HEK293 (cell line): ENCODE results near the gene POU2AF1.

Source experiments
- CTCF ChIA-PET: fragments of 350-600 bp; formaldehyde crosslinking; extraction: SDS; loops from one replicate; lab custom pipeline; 2021; ENCODE audit warnings: antibody characterized with exemption; lab: Yijun Ruan, JAX
- POLR2A ChIA-PET: fragments of 300-600 bp; formaldehyde crosslinking; extraction: SDS; loops from one replicate; lab custom pipeline; 2020; ENCODE audit warnings: antibody characterized with exemption, inconsistent platforms; lab: Yijun Ruan, JAX
- H3K27ac ChIP-seq: fragments of 200-500 bp; sonication (Bioruptor generic); 2 replicates; pipeline ENCODE4 v1.5.1; 2014; ENCODE audit warnings: low read depth, low read length, control low read depth, inconsistent platforms; ENCODE audit errors: extremely low read depth
- H3K36me3 ChIP-seq, 2 experiments: fragments of 200-500 bp in 1 of 2; sonication (Bioruptor generic) in 1 of 2; 1 replicate in 1 of 2; 2 replicates in 1 of 2; pipeline ENCODE4 v1.5.1; 2014 to 2017; ENCODE audit warnings: inconsistent platforms in 2 of 2, low read length in 2 of 2; ENCODE audit not compliant: control insufficient read depth in 2 of 2, insufficient read depth in 1 of 2
- H3K4me1 ChIP-seq: fragments of 200-500 bp; sonication (Bioruptor generic); 2 replicates; pipeline ENCODE4 v1.5.1; 2014; ENCODE audit warnings: mild to moderate bottlenecking, low read length, inconsistent platforms; ENCODE audit not compliant: control insufficient read depth, insufficient read depth
- H3K4me3 ChIP-seq: 2 replicates; pipeline ENCODE4 v1.5.1; 2011; ENCODE audit warnings: low read depth, mild to moderate bottlenecking, control low read depth, low read length, moderate library complexity
- H3K9me3 ChIP-seq: fragments of 200-500 bp; sonication (Bioruptor generic); 2 replicates; pipeline ENCODE4 v1.5.1; 2014; ENCODE audit warnings: low read depth, low read length, inconsistent platforms; ENCODE audit not compliant: control insufficient read depth, insufficient read depth
- CTCF ChIP-seq: fragments of 450-650 bp; formaldehyde crosslinking; IDR thresholded peaks from 2 replicates; pipeline ENCODE4 v1.5.1; 2016; ENCODE audit warnings: missing biosample characterization, missing genetic modification characterization
- GLI4 ChIP-seq: fragments of 450-650 bp; formaldehyde crosslinking; IDR thresholded peaks from 2 replicates; pipeline ENCODE4 v1.5.1; 2016; ENCODE audit warnings: missing biosample characterization, missing genetic modification characterization
- GLIS1 ChIP-seq: fragments of 450-650 bp; formaldehyde crosslinking; IDR thresholded peaks from 2 replicates; pipeline ENCODE4 v1.5.1; 2016; ENCODE audit warnings: missing biosample characterization, missing genetic modification characterization
- KLF16 ChIP-seq: fragments of 450-650 bp; formaldehyde crosslinking; IDR thresholded peaks from 2 replicates; pipeline ENCODE4 v1.5.1; 2017; ENCODE audit warnings: missing biosample characterization, missing genetic modification characterization
- MZF1 ChIP-seq: fragments of 450-650 bp; formaldehyde crosslinking; IDR thresholded peaks from 2 replicates; pipeline ENCODE4 v1.5.1; 2017; ENCODE audit warnings: missing biosample characterization, missing genetic modification characterization, borderline replicate concordance
- OSR2 ChIP-seq: fragments of 450-650 bp; formaldehyde crosslinking; IDR thresholded peaks from 2 replicates; pipeline ENCODE4 v1.5.1; 2016; ENCODE audit warnings: missing biosample characterization, missing genetic modification characterization
- PRDM2 ChIP-seq: fragments of 450-650 bp; formaldehyde crosslinking; IDR thresholded peaks from 2 replicates; pipeline ENCODE4 v1.5.1; 2016; ENCODE audit warnings: missing biosample characterization, missing genetic modification characterization, borderline replicate concordance
- ZBTB48 ChIP-seq: fragments of 450-650 bp; formaldehyde crosslinking; IDR thresholded peaks from 2 replicates; pipeline ENCODE4 v1.5.1; 2016; ENCODE audit warnings: missing biosample characterization, missing genetic modification characterization
- ZBTB8A ChIP-seq: fragments of 450-650 bp; formaldehyde crosslinking; IDR thresholded peaks from 2 replicates; pipeline ENCODE4 v1.5.1; 2016; ENCODE audit warnings: missing biosample characterization, missing genetic modification characterization
- ZNF26 ChIP-seq: fragments of 450-650 bp; formaldehyde crosslinking; IDR thresholded peaks from 2 replicates; pipeline ENCODE4 v1.5.1; 2016; ENCODE audit warnings: missing biosample characterization, missing genetic modification characterization
- ZNF302 ChIP-seq: fragments of 450-650 bp; formaldehyde crosslinking; IDR thresholded peaks from 2 replicates; pipeline ENCODE4 v1.5.1; 2016; ENCODE audit warnings: missing biosample characterization, missing genetic modification characterization, low read depth
- ZNF324 ChIP-seq: fragments of 450-650 bp; formaldehyde crosslinking; IDR thresholded peaks from 2 replicates; pipeline ENCODE4 v1.5.1; 2016; ENCODE audit warnings: missing biosample characterization, missing genetic modification characterization
- ZNF416 ChIP-seq: fragments of 450-650 bp; formaldehyde crosslinking; IDR thresholded peaks from 2 replicates; pipeline ENCODE4 v1.5.1; 2016; ENCODE audit warnings: missing biosample characterization, missing genetic modification characterization
- ZNF423 ChIP-seq: fragments of 450-650 bp; formaldehyde crosslinking; IDR thresholded peaks from 2 replicates; pipeline ENCODE4 v1.5.1; 2016; ENCODE audit warnings: missing biosample characterization, missing genetic modification characterization
- ZNF560 ChIP-seq: fragments of 450-650 bp; formaldehyde crosslinking; IDR thresholded peaks from 2 replicates; pipeline ENCODE4 v1.5.1; 2017; ENCODE audit warnings: missing biosample characterization, missing genetic modification characterization, borderline replicate concordance
- ZNF580 ChIP-seq: fragments of 450-650 bp; formaldehyde crosslinking; IDR thresholded peaks from 2 replicates; pipeline ENCODE4 v1.5.1; 2016; ENCODE audit warnings: missing biosample characterization, missing genetic modification characterization
- ZNF585B ChIP-seq: fragments of 450-650 bp; formaldehyde crosslinking; IDR thresholded peaks from 2 replicates; pipeline ENCODE4 v1.5.1; 2016; ENCODE audit warnings: missing biosample characterization, missing genetic modification characterization
- ZNF76 ChIP-seq: fragments of 450-650 bp; formaldehyde crosslinking; IDR thresholded peaks from 2 replicates; pipeline ENCODE4; 2016; ENCODE audit warnings: low read depth, missing biosample characterization, missing genetic modification characterization, borderline replicate concordance
- ZNF777 ChIP-seq: fragments of 450-650 bp; formaldehyde crosslinking; IDR thresholded peaks from 2 replicates; pipeline ENCODE4 v1.5.1; 2017; ENCODE audit warnings: missing biosample characterization, missing genetic modification characterization, borderline replicate concordance
- ZNF830 ChIP-seq: fragments of 450-650 bp; IDR thresholded peaks from 2 replicates; pipeline ENCODE4 v1.5.0; 2018; ENCODE audit warnings: missing biosample characterization, missing genetic modification characterization, low read depth, mild to moderate bottlenecking, moderate library complexity
- TF ChIP-seq, protein P1 (sequence below): fragments of 450-650 bp; formaldehyde crosslinking; IDR thresholded peaks from 2 replicates; pipeline ENCODE4 v1.5.1; 2017; ENCODE audit warnings: missing biosample characterization, missing genetic modification characterization

The POU2AF1 gene

DNA sequence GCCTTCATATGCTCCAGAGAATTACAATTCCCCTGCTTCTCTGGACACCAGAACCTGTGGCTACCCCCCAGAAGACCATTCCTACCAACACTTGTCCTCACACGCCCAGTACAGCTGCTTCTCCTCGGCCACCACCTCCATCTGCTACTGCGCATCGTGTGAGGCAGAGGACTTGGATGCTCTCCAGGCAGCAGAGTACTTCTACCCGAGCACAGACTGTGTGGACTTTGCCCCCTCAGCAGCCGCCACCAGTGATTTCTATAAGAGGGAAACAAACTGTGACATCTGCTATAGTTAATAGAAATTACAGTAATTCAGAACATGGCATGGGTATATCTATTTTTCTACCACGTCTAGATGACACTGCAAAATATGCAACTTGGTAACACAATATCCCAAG lies 70.9 kb downstream of the POU2AF1 start:
- ChIA-PET CTCF (no interaction called here), POLR2A (no interaction called here)
- Histone ChIP-seq H3K36me3 (no peaks in the 10 kb centered on the region), H3K4me3 (no peak overlapping the region), H3K9me3 (no peaks in the 10 kb centered on the region), H3K4me1 (no peaks in the 10 kb centered on the region), H3K27ac (no peak overlapping the region)
- TF ChIP-seq GLIS1 (tag by site-specific recombination) (peak; percentile 95), ZNF777 (no peak), KLF16 (tag by site-specific recombination) (no peak), ZNF560 (tag by site-specific recombination) (no peak), ZNF585B (no peak), OSR2 (tag by site-specific recombination) (peak; percentile 71)

DNA sequence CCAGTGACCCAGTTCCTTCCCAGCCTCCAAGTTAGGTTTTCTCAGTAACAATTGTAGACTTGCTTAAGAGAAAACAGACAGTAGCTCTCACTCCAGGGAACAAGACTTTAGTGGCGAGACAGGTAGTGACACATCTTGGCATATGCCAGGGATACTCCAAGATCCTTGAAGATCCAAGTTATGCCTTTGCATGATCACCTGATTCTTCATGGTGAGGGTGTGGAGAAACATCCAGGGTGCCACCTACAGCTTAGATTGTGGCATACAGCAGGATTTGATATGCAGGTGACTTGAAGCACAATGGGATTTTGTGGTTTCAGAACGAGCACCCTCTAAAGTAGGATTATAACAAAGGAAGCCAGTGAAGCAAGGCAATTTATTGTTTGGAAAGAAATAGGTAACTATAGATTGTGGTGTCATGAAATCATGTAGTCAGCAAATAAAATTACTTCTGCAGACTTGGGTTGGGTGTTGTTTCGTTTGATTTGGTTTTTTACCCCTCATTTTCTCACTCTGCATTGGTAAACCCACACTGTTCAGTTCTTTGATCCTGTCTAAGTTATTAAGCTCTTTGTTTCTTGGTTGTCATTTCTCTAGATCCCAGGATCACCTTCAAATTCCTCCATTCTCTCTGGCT lies 71.5 kb downstream of the POU2AF1 start:
- Histone ChIP-seq H3K36me3 (no peaks in the 10 kb centered on the region), H3K27ac (no peak overlapping the region), H3K9me3 (no peaks in the 10 kb centered on the region), H3K4me1 (no peaks in the 10 kb centered on the region), H3K4me3 (no peak overlapping the region)
- ChIA-PET CTCF (interaction anchor here (0.6 to 0.9 kb wide), 3 partner anchors 19 to 115 kb away, joined by 3 to 4 read pairs (median 3); no protein-coding TSS in a partner anchor), POLR2A (no interaction called here)
- TF ChIP-seq, protein P1, sequence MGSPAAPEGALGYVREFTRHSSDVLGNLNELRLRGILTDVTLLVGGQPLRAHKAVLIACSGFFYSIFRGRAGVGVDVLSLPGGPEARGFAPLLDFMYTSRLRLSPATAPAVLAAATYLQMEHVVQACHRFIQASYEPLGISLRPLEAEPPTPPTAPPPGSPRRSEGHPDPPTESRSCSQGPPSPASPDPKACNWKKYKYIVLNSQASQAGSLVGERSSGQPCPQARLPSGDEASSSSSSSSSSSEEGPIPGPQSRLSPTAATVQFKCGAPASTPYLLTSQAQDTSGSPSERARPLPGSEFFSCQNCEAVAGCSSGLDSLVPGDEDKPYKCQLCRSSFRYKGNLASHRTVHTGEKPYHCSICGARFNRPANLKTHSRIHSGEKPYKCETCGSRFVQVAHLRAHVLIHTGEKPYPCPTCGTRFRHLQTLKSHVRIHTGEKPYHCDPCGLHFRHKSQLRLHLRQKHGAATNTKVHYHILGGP (tag by site-specific recombination): no peak
- no peak for TF ChIP-seq ZNF302 (tag by site-specific recombination)
- no peak for TF ChIP-seq GLI4 (tag by site-specific recombination)
- TF ChIP-seq ZBTB8A (tag by site-specific recombination): no peak
- TF ChIP-seq MZF1 (tag by site-specific recombination): no peak
- no peak for TF ChIP-seq ZNF830 (tag by site-specific recombination)
- no peak for TF ChIP-seq GLIS1 (tag by site-specific recombination)
- TF ChIP-seq ZNF423 (tag by site-specific recombination): no peak
- no peak for TF ChIP-seq CTCF (tag by site-specific recombination)
- no peak for TF ChIP-seq ZNF324 (tag by site-specific recombination)
- TF ChIP-seq ZNF580: no peak
- no peak for TF ChIP-seq ZNF26 (tag by site-specific recombination)

GRCh38 chr11:111306321-111306720 lies 72.8 kb downstream of the POU2AF1 start:
- H3K4me3 ChIP-seq: no peak overlapping the region
- no peaks in the 10 kb centered on the region for H3K9me3 ChIP-seq
- H3K27ac ChIP-seq: no peak overlapping the region
- H3K4me1 ChIP-seq: no peaks in the 10 kb centered on the region
- POLR2A ChIA-PET: no interaction called here
- no peaks in the 10 kb centered on the region for H3K36me3 ChIP-seq
- CTCF ChIA-PET: interaction anchor here (0.6 kb wide), 1 partner anchor 11 kb away, joined by 3 read pairs; no protein-coding TSS in a partner anchor
- TF ChIP-seq KLF16 (tag by site-specific recombination): no peak
- no peak for TF ChIP-seq PRDM2 (tag by site-specific recombination)
- no peak for TF ChIP-seq ZNF416 (tag by site-specific recombination)
- TF ChIP-seq ZNF76 (tag by site-specific recombination): no peak
- TF ChIP-seq ZBTB48 (tag by site-specific recombination): no peak
